T-helper 2 cell treated with Interferon-gamma antibody and Interleukin-4, amounts not matched to agents 5 μg/mL and 100 μg/mL, for 36 hours (primary cell): ENCODE measurements around the gene CEACAM1.
A peak's percentile ranks its signal among the peaks of the same experiment; 100 is the strongest.
"Not testable (repeated sequence)": the region's sequence is repeated elsewhere in the genome, so short reads cannot be mapped to it uniquely, and the experiment has no call there.

Experiments
- DNase-seq: peaks from one replicate; pipeline ENCODE4 v3.0.0; 2021; ENCODE audit warnings: low spot score
- H3K27ac Mint-ChIP-seq: one replicate; pipeline ENCODE4 v1.8.0; 2021; ENCODE audit warnings: mild to moderate bottlenecking, mixed read lengths
- H3K27me3 Mint-ChIP-seq: one replicate; pipeline ENCODE4 v1.8.0; 2021; ENCODE audit warnings: low read depth, mixed read lengths
- H3K36me3 Mint-ChIP-seq: one replicate; pipeline ENCODE4 v1.8.0; 2021; ENCODE audit warnings: low read depth, mixed read lengths
- H3K4me1 Mint-ChIP-seq: one replicate; pipeline ENCODE4 v1.8.0; 2021; ENCODE audit warnings: low read depth, mixed read lengths
- H3K4me3 Mint-ChIP-seq: one replicate; pipeline ENCODE4 v1.8.0; 2022; ENCODE audit warnings: mild to moderate bottlenecking, moderate library complexity, mixed read lengths
- H3K9me3 Mint-ChIP-seq: one replicate; pipeline ENCODE4 v1.8.0; 2021; ENCODE audit warnings: mixed read lengths

Gene CEACAM1

GRCh38 chr19:42487798-42488178 lies 40.5 kb downstream of the CEACAM1 start:
- Mint-ChIP-seq H3K4me3 (no peak overlapping the region), H3K27me3 (no peaks in the 10 kb centered on the region), H3K36me3 (no peaks in the 10 kb centered on the region), H3K9me3 (no peaks in the 10 kb centered on the region), H3K27ac (no peak overlapping the region), H3K4me1 (peaks cover 23% of the 10 kb centered on the region)
- no peak for DNase-seq

GRCh38 chr19:42487032-42487797 lies 41.1 kb downstream of the CEACAM1 start:
- Mint-ChIP-seq H3K27ac (peak overlapping the region; percentile 56), H3K36me3 (no peaks in the 10 kb centered on the region), H3K27me3 (no peaks in the 10 kb centered on the region), H3K9me3 (no peaks in the 10 kb centered on the region), H3K4me1 (peaks cover 23% of the 10 kb centered on the region), H3K4me3 (no peak overlapping the region)
- DNase-seq, result peak; percentile 25

- peaks cover 33% of the 10 kb centered on the region for H3K4me1 Mint-ChIP-seq
- H3K27me3 Mint-ChIP-seq, H3K9me3 Mint-ChIP-seq, DNase-seq, H3K27ac Mint-ChIP-seq, H3K4me3 Mint-ChIP-seq, H3K36me3 Mint-ChIP-seq: not testable (repeated sequence)
Measured at GRCh38 chr19:42485036-42485435, 43.2 kb downstream of the CEACAM1 start.

- peak; percentile 11 for DNase-seq
- Mint-ChIP-seq H3K27ac (peak overlapping the region; percentile 65), H3K27me3 (no peaks in the 10 kb centered on the region), H3K36me3 (no peaks in the 10 kb centered on the region), H3K9me3 (no peaks in the 10 kb centered on the region), H3K4me1 (peaks cover 17% of the 10 kb centered on the region), H3K4me3 (peak overlapping the region; percentile 65)
Measured at GRCh38 chr19:42480335-42481095, 47.8 kb downstream of the CEACAM1 start.

GRCh38 chr19:42479736-42480135 lies 48.5 kb downstream of the CEACAM1 start:
- Mint-ChIP-seq H3K27ac (no peak overlapping the region), H3K36me3 (no peaks in the 10 kb centered on the region), H3K4me3 (no peak overlapping the region), H3K27me3 (no peaks in the 10 kb centered on the region), H3K4me1 (peaks cover 17% of the 10 kb centered on the region), H3K9me3 (no peaks in the 10 kb centered on the region)
- DNase-seq, result no peak

GRCh38 chr19:42478765-42479311 lies 49.4 kb downstream of the CEACAM1 start:
- no peak for DNase-seq
- H3K9me3 Mint-ChIP-seq, result no peaks in the 10 kb centered on the region
- peaks cover 12% of the 10 kb centered on the region for H3K4me1 Mint-ChIP-seq
- H3K36me3 Mint-ChIP-seq, result no peaks in the 10 kb centered on the region
- H3K27ac Mint-ChIP-seq, result no peak overlapping the region
- H3K27me3 Mint-ChIP-seq, result no peaks in the 10 kb centered on the region
- H3K4me3 Mint-ChIP-seq, result no peak overlapping the region

- H3K4me1 Mint-ChIP-seq, result peaks cover 10% of the 10 kb centered on the region
- H3K4me3 Mint-ChIP-seq, result no peak overlapping the region
- H3K27me3 Mint-ChIP-seq, result no peaks in the 10 kb centered on the region
Measured at GRCh38 chr19:42477933-42478332, 50.3 kb downstream of the CEACAM1 start.

GRCh38 chr19:42477117-42477516 lies 51.2 kb downstream of the CEACAM1 start:
- H3K4me3 Mint-ChIP-seq, result no peak overlapping the region

More at GRCh38 chr19:42477933-42478332, 50.3 kb downstream of the CEACAM1 start:
- H3K36me3 Mint-ChIP-seq, result no peaks in the 10 kb centered on the region
- H3K27ac Mint-ChIP-seq, result no peak overlapping the region
- no peak for DNase-seq
- H3K9me3 Mint-ChIP-seq, result no peaks in the 10 kb centered on the region

GRCh38 chr19:42475366-42475765 lies 52.9 kb downstream of the CEACAM1 start:
- DNase-seq, result no peak
- Mint-ChIP-seq H3K4me1 (peaks cover 1% of the 10 kb centered on the region), H3K4me3 (no peak overlapping the region), H3K27me3 (no peaks in the 10 kb centered on the region), H3K36me3 (no peaks in the 10 kb centered on the region), H3K27ac (no peak overlapping the region), H3K9me3 (no peaks in the 10 kb centered on the region)

More at GRCh38 chr19:42477117-42477516, 51.2 kb downstream of the CEACAM1 start:
- no peak overlapping the region for H3K27ac Mint-ChIP-seq
- peaks cover 10% of the 10 kb centered on the region for H3K4me1 Mint-ChIP-seq
- H3K9me3 Mint-ChIP-seq, result no peaks in the 10 kb centered on the region
- no peak for DNase-seq
- no peaks in the 10 kb centered on the region for H3K36me3 Mint-ChIP-seq
- no peaks in the 10 kb centered on the region for H3K27me3 Mint-ChIP-seq

- Mint-ChIP-seq H3K9me3 (no peaks in the 10 kb centered on the region), H3K27ac (no peak overlapping the region), H3K36me3 (no peaks in the 10 kb centered on the region), H3K4me1 (peaks cover 3% of the 10 kb centered on the region), H3K4me3 (no peak overlapping the region), H3K27me3 (no peaks in the 10 kb centered on the region)
- DNase-seq, result no peak
Measured at GRCh38 chr19:42474743-42475142, 53.5 kb downstream of the CEACAM1 start.

GRCh38 chr19:42473686-42474085 lies 54.6 kb downstream of the CEACAM1 start:
- H3K4me1 Mint-ChIP-seq, result peaks cover 4% of the 10 kb centered on the region
- no peak overlapping the region for H3K4me3 Mint-ChIP-seq
- H3K27ac Mint-ChIP-seq, result no peak overlapping the region
- H3K36me3 Mint-ChIP-seq, result no peaks in the 10 kb centered on the region
- DNase-seq, result no peak
- H3K9me3 Mint-ChIP-seq, result no peaks in the 10 kb centered on the region
- no peaks in the 10 kb centered on the region for H3K27me3 Mint-ChIP-seq

- Mint-ChIP-seq H3K27me3 (no peaks in the 10 kb centered on the region), H3K9me3 (no peaks in the 10 kb centered on the region), H3K4me1 (peaks cover 10% of the 10 kb centered on the region), H3K36me3 (no peaks in the 10 kb centered on the region), H3K27ac (no peak overlapping the region), H3K4me3 (no peak overlapping the region)
- no peak for DNase-seq
Measured at GRCh38 chr19:42472402-42473147, 55.7 kb downstream of the CEACAM1 start.

- Mint-ChIP-seq H3K9me3 (no peaks in the 10 kb centered on the region), H3K27ac (no peak overlapping the region)
Measured at GRCh38 chr19:42471554-42472249, 56.6 kb downstream of the CEACAM1 start.

More at GRCh38 chr19:42471554-42472249, 56.6 kb downstream of the CEACAM1 start:
- H3K4me1 Mint-ChIP-seq, result peaks cover 18% of the 10 kb centered on the region
- no peak for DNase-seq
- H3K4me3 Mint-ChIP-seq, result no peak overlapping the region
- H3K36me3 Mint-ChIP-seq, result no peaks in the 10 kb centered on the region
- no peaks in the 10 kb centered on the region for H3K27me3 Mint-ChIP-seq
